GM10248 (cell line): ENCODE results near the gene NUP93.
A peak's percentile ranks its signal among the peaks of the same experiment; 100 is the strongest.

Experiments used
- CTCF ChIA-PET: fragments of 300-600 bp; sonication (Branson Sonifier 250); formaldehyde crosslinking; extraction: SDS; loops from one replicate; lab custom pipeline; 2021; ENCODE audit warnings: antibody characterized with exemption; lab: Yijun Ruan, JAX
- POLR2A ChIA-PET: fragments of 350-650 bp; sonication (Branson Sonifier 250); formaldehyde crosslinking; extraction: SDS; loops from one replicate; lab custom pipeline; 2020; ENCODE audit warnings: antibody characterized with exemption; lab: Yijun Ruan, JAX
- DNase-seq: peaks from one replicate; pipeline ENCODE4 v3.0.0; 2012; ENCODE audit errors: extremely low spot score
- TF ChIP-seq, protein P1 (sequence below): IDR thresholded peaks from 2 replicates; pipeline ENCODE4 v1.5.1; 2012; ENCODE audit warnings: mild to moderate bottlenecking, low read depth; ENCODE audit errors: extremely low read depth, missing control alignments, control extremely low read depth

The NUP93 gene

DNA sequence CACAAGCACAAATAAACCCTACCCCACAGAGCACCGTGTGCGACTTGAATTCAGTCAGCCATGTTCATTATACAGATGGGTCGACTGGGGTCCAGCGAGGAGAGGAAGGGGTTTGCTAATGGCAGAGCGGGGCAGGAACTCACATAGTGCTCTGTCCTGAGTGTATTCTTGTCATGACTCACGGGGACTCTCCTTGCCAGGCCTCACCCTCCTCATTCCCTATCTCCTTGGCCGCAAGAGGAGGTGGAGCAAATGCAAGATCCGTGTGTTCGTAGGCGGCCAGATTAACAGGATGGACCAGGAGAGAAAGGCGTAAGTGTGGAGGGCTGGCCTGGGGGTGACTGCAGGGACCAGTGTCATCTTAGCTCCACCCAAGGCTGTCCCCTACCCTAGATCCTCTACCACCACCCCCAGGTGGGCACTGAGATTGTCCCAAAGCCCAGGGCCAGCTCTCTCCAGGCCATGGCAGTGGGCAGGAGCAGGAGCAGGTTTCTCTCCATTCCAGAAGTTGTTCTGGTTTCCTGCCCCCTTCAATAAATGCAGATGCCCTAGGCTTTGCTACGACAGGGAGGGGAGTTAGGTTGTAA is 164.5 kb downstream of the NUP93 start:
- CTCF ChIA-PET: interaction anchor here (1.2 to 2.0 kb wide), 3 partner anchors 28 to 36 kb away, joined by 5 to 10 read pairs (median 5); no protein-coding TSS in a partner anchor
- POLR2A ChIA-PET: no interaction called here
- TF ChIP-seq, protein P1, sequence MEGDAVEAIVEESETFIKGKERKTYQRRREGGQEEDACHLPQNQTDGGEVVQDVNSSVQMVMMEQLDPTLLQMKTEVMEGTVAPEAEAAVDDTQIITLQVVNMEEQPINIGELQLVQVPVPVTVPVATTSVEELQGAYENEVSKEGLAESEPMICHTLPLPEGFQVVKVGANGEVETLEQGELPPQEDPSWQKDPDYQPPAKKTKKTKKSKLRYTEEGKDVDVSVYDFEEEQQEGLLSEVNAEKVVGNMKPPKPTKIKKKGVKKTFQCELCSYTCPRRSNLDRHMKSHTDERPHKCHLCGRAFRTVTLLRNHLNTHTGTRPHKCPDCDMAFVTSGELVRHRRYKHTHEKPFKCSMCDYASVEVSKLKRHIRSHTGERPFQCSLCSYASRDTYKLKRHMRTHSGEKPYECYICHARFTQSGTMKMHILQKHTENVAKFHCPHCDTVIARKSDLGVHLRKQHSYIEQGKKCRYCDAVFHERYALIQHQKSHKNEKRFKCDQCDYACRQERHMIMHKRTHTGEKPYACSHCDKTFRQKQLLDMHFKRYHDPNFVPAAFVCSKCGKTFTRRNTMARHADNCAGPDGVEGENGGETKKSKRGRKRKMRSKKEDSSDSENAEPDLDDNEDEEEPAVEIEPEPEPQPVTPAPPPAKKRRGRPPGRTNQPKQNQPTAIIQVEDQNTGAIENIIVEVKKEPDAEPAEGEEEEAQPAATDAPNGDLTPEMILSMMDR: no peak
- no peak for DNase-seq

DNA sequence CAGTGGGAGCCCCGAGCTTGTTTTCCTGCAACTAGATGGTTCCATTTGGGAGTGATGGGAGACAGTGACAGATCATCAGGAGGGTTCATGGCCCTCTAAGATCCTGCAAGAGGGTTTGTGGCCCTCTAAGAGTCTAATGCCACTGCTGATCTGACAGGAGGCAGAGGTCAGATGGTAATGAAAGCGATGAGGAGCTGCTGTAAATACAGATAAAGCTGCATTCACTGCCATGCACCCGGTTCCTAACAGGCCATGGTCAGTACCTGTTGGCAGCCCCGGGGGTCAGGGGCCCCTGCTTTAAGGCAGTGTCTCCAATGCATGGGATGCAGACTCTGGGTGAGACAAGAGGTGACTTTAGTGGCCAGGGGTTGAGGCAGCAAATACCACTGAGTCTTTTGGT is 165.9 kb downstream of the NUP93 start:
- DNase-seq: no peak
- TF ChIP-seq, protein P1: no peak
- CTCF ChIA-PET: interaction anchor here (1.4 kb wide), 1 partner anchor 30 kb away, joined by 5 read pairs; no protein-coding TSS in a partner anchor
- POLR2A ChIA-PET: no interaction called here

DNA sequence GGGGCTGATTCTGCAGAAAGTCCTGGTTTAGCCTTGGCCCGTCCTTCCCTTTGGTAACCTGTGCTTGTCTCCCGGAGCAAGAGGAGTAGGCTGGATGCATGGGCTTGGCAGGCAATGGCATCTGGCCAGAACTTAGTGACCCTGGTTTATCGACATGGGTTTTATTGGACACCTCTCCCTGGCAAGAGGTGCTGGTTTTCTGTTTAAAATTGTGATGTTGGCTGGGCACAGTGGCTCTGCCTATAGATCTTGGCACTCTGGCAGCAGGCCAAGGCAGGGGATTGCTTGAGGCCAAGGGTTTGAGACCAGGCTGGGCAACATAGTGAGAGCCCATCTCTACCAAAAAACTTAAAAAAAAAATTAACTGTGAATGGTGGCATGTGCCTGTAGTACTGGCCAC is 166.3 kb downstream of the NUP93 start:
- TF ChIP-seq, protein P1: no peak
- no peak for DNase-seq
- ChIA-PET POLR2A (no interaction called here), CTCF (interaction anchor here (1.3 kb wide), 1 partner anchor 68 kb away, joined by 4 read pairs; no protein-coding TSS in a partner anchor)

DNA sequence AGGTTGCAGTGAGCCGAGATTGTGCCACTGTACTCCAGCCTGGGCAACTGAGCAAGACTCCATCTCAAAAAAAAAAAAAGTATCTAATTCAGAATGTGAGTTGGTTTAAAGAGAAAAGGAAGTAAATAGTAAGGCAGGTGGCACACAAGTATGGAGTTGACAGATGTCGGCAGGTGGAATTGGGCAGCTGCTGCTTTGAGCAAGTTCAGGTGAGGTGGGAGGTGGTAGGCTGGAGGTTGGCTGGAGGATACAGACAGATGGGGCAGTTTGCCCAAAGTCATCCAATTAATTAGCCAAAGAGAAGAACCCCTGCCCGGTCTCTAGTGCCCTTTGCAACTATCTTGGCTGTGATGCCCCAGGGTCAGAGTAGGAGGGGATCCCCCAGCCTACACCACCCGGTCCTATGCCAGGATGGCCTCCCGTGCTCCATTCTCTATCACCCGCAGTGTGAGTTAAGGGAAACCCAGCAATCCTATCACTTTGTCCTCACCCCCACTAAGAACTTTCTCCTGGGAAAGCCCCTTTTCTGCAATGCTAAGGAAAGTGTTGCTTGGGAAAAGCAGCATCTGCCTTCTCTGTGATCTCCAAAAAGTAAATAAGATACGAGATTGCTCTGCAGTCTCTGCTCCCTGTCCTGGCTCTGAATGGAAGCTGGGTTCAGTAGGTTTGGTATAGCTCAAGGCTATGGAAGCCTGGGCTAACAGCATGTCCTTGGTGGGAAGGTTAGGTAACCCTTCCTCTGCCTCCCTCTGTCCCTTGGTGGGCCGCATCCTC is 167.3 kb downstream of the NUP93 start:
- ChIA-PET POLR2A (no interaction called here), CTCF (interaction anchor here (0.9 to 1.3 kb wide), 5 partner anchors 8 to 67 kb away, joined by 3 to 4 read pairs (median 3); no protein-coding TSS in a partner anchor)
- no peak for DNase-seq
- TF ChIP-seq, protein P1: no peak

DNA sequence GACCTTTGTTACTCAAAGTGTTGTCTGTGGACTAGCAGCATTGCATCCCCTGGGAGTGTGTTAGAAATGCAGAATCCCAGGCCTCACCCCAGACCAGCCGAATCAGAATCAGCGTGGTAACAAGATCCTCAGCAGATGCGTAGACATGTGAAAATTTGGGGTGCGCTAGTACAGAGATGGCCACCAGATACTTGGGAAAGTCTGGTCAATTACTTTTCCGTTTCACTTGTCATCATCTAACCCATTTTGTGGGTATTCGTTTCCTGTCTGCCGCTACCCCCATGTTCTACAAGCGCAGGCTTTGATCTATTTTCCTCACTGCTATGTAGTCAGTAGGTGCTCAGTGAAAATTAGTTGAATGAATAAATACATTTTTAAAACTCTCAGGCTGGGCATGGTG is 168.9 kb downstream of the NUP93 start:
- TF ChIP-seq, protein P1: no peak
- DNase-seq: peak; percentile 70
- ChIA-PET CTCF (no interaction called here), POLR2A (no interaction called here)
